GM19468 (cell line): ENCODE data around the gene SLC11A2.
"Not testable (repeated sequence)": the region's sequence is repeated elsewhere in the genome, so short reads cannot be mapped to it uniquely, and the experiment has no call there.

Experiments
- ATAC-seq: cut with Tn5 transposase; IDR thresholded peaks from one replicate; pipeline ENCODE4 v1.9.1; 2021; ENCODE audit warnings: mild to moderate bottlenecking, moderate library complexity, moderate number of reproducible peaks; ENCODE audit not compliant: unreplicated experiment; ENCODE audit errors: extremely low read depth

The SLC11A2 gene

DNA sequence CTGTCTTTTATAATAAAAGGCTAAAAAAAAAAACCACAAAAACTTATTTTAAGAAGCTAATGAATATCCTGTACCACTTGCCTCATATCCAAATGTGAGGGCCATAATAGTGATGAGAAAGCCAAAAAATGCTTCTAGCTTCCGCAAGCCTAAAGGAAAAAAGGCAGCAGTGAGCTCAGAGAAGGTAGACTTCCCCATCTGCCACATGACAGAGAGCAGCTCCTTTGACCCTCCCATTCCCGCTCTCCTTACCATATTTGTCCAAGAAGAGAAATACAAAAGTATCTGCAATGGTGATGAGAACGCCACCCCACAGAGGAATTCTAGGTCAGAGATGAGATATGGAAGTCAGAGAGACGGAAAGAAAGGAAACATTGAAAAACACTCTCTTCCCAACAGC lies 27.1 kb downstream of the SLC11A2 start:
- no peak for ATAC-seq

DNA sequence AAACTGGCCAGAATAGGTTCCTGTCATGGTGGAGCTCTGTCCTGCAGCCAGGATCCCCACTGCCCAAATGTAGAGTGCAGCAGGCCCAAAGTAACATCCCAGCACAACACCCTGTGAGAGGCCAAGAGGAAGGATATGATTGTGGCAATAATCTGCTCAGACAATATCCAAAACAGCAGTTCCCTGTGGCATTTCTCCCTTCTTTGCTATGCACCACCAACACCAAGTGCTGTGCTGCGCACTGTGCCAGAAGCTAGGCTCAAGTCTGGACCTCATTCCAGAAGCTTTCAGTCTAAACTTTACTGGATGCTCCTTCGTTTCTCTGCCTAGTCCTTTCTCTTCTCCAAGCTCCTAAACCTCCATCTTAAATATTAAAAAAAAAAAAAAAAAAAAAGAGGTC lies 33.4 kb downstream of the SLC11A2 start:
- ATAC-seq: no peak

DNA sequence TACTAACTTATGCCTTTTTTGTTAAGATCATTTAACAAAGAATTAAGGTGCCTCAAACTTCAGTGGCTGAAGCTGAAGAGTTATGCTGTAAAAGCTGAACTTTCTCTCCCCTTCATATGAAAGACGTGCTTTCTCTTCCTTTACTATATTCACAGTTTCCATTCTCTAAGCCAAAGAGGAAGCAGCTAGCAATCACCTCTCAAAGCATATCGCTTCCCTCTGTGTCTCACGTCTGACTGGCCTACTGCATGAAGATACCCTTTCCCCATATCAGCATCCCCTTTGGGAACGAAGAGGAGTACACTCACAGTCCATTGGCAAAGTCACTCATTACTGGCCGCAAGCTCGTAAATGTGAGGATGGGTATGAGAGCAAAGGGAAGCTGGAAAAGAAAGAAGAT lies 34.9 kb downstream of the SLC11A2 start:
- ATAC-seq: no peak

DNA sequence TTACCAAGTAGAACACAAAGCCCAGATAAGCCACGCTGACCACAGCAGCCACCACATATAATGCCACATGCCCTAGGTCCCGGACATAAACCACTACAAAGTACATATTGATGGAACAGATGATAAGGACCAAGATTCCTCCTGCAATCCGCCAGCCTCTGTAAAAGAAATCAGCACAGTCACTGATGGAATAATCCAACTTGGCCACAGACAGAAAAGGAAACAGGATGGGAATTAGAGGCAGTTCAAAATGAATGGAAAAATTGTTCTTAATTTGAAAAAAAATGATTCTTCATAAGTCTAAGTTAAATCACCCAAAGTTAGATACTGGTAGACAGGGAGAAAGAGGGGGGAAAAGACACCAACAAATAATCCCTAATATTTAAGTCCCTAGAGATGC lies 35.4 kb downstream of the SLC11A2 start:
- no peak for ATAC-seq

DNA sequence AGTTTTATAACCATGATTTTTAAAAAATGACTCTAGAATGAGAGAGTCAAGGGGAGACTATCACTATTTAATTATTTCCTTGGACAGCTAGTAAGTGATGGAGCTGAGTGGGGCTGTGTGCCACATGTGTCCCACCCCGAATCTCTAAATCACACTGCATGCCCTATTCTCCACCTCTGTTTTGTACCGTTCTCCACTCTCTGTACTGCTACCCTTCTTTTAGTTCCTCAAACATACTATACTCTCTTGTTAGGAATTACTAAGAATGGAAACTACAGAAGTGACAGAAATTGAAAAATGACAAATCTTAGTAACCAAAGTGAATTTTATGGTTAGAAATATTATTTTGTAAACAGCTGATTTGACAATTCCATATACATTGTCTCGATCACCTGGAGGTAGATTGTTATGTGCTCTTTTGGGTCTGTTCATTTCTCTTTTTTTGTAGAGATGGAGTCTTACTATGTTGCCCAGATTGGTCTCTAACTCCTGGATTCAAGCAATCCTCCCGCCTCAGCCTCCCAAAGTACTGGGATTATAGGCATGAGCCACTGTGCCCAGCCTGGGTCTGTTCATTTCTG lies 35.9 kb downstream of the SLC11A2 start:
- ATAC-seq: no peak

DNA sequence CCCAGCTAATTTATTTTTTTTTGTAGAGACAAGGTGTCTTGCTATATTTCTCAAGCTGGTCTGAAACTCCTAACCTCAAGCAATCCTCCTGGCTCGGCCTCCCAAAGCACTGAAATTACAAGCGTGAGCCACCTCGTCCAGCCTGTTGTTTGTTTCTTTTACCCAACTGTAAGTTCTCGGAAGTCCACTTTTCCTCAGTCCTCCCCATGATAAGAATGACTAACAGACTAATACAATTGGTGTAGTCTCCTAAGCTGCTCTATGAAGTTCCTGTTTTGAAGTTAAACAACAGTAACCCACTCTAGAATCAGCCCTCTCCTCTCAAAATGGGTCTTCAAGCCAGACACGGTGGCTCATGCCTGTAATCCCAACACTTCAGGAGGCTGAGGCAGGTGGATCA lies 37.3 kb downstream of the SLC11A2 start:
- ATAC-seq: no peak

DNA sequence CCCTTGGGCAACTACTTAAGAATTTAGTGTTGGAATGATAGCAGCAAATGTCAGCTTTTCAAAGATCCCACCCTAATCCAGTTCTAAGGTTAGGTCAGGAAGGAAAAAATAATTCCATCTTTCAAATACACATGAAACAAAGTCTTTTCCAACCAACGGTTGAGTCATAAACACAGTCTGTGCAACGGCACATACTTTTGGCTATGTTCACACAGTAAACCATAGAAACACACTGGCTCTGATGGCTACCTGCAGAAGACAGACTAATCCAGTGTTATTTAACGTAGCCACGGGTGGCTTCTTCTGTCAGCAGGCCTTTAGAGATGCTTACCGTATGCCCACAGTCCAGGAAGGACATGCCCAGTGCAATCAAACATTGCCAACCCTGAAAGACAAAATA lies 38.1 kb downstream of the SLC11A2 start:
- ATAC-seq: no peak

DNA sequence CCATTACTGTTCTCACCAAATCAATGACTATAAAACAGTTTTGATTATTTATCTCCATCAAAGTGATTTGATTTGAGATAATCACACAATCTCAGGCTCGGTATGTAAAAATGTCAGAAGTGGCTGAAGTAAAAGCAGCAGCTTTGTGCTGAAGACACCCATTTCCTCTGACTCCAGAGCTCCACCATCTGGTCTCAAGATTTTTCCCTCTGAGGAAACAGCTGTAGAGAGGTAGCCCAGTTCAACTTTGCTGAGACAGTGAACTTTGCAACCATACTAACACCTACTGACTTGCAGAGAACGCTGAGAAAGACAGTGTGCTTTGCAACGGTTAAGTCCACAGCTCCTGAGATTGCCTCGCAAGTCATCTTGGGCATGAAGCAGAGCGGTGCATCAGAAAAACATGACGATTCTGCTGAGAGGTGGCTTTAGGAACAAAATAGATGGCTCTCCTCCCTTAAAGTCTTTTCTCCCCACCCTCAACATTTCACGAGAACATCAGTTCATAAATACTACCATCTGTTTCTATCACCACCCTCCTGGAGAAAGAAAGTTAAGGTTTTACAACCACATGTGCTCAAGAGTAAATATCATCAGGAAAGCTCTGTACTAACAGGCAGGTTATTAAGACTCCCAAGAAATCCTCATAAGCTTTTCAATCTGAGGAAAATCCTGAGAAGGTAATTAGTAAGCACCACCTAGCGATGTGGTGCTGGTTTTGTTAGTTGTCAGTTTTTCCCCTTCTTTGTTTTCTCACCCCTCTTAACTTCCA lies 39.0 kb downstream of the SLC11A2 start:
- ATAC-seq: no peak

DNA sequence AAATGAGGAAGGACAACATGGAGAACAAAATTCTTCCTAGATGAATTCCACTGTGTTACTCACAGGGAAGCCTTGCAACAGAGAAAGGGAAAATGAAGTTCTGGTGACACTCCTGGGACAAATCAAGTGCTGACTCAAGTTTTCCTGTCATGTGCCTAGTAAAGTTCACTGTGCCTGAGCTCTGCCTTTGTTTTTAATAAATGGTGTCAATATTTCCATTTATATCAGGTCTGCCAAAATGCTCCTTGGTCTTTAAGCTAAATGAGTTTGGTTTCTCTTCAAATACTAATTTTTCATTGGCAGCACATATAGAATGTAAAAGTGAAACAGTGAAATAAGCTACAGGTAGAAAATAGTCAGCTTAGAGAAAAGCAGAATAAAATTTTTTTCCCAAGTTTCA lies 40.9 kb downstream of the SLC11A2 start:
- no peak for ATAC-seq

DNA sequence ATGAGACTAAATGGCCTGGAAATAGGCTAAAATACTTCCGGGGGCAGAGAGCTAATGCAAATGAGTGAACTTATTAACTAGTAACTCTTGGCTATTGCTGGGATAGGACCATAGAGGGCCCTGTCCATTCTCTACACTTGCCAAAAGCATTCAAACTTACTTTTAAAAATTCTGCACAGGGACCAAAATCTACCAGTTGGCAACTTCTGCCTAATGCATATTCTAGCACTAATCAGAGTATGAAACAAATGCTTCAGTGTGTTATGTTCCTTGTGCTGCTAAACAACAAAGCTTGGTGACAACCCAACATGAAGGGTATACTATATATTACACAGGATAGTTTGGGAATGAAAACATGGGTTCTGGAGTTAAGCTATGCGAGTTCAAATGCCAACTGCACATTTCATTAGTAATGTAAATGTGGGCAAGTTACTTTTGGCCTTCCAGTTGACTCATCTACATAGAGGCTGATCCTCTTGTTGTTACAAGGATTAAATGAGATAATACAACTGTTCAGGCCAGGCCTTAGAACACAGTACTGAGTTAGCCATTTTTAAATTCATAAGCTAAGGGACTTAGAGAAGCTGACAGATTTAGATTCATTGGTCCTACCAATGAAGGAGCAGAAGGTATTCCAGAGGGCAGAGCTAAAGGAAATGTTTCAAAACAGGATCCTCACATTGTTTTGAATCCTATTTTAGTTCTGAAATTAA lies 41.4 kb downstream of the SLC11A2 start:
- no peak for ATAC-seq

DNA sequence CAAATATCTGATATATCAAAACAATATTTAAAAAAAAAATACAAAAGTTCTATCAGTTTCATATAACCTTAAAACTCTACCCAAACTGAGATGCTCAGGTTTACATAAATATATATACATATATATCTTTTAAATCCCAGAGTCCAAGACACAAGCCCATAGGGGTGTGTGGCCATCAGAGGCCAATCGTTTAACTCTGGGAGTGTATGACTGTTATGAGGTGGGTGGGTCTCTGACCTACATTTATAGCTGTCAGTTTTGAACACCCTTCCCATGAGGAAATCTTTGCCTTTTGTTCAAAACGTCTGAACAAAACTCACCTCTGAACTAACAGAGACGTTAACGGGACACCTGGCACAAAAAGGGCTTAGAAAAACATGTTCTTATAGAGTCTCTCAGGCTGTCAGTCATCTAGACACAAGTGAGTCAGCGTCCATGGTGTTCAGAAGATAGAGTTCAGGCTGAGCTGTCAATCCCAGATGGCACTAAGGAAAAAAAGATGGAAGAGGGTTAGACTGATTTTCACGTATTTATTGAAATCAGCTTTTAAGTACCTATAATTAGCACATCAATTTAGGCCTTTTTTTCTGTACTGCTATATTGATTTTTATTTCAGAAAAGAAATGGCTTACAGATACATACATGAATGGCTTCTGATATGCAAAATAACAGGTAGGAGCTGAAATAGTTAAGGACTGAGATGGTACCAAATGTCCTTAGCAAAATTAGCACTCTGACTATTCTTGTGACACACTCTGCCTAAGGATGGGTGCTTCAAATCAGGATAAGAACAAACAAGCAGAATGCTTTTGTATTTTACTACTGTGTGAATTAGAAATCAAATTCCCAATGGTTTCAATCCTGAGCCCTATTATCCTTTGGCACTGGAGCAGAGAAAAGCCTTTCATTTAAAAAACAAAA lies 44.6 kb downstream of the SLC11A2 start:
- no peak for ATAC-seq

DNA sequence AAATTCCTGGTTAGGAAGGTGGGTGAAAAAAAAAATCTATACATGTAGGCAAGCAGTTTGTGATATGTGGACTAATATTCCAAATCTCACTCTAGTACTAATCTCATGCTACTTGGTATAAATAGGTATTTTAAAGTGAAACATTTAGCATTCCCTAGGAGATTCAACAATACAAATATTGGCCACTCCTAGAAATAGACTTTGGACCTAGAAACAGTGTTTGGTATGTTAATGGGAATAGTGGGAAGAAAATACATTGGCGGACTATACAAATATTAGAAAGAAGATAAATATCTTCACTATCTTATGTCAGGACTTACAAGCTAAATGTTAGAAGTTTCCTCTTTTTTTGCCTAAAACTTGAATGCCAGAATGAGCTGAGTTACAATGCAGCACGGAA lies 45.6 kb downstream of the SLC11A2 start:
- no peak for ATAC-seq

DNA sequence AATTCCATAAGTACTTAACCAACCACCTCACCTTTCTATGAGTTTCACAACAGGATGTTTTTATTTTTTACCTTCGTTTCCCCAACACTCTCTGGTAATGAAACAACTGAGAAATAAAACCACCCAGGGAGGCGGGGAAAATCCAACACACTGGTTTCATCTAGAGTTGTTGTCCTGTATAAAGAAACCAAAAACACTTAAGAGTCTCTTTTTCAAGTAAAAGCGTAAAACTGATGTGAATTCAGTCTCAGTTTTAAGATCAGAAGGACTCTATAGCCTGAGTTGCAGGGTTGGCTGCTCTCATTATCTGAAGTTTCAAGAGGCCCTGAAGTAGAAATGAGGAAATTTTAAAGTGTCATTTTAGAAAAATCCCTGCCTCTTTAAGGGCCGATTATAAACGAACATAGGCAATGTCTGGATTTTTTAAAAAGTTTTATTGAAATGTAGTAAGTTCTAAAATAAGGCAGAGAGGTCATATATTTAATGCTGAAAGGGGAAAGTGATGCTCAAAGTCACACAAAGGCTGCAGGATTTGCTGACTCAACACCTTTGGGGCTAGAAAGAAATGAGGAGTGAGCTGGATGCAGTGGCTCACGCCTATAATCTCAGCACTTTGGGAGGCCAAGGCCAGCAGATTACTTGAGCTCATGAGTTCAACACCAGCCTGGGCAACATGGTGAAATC lies 46.7 kb downstream of the SLC11A2 start:
- ATAC-seq: peak; percentile 63

DNA sequence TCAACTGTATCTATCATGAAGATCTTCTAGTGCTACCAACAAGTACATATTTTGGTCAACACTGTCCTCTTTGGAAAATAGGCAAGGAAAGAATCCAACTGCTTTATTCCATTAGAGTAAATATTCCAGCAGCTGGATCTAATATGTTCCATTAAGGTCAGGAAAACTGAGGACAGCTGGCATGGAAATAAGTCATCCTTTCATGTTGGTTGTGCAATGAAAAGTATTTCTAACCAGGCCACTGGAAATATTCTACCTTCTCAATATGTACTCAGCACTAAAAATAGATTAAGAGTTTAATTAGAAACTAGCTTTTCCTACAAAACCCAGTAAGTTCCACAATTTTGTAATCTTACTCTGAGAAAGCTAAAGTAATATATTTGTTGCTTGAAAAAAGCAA lies 54.2 kb downstream of the SLC11A2 start:
- no peak for ATAC-seq

DNA sequence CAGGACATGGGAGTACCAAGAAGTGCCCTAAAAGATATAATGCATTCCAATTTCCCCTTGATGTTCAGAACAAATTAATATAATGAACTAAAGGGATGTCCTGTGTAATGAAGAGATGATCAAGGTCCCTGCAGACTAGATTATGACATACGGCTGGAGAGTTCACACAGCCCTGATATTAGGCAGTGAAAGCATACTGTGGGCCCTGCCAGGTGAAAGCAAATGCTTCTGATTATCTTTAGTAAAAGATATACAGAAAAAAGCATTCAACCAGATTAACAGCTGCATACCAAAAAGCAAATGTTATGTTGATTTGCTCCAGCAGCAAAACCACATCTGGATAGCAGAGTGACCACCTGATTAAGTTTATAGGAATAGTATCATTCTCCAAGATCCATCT lies 61.8 kb downstream of the SLC11A2 start:
- ATAC-seq: no peak

DNA sequence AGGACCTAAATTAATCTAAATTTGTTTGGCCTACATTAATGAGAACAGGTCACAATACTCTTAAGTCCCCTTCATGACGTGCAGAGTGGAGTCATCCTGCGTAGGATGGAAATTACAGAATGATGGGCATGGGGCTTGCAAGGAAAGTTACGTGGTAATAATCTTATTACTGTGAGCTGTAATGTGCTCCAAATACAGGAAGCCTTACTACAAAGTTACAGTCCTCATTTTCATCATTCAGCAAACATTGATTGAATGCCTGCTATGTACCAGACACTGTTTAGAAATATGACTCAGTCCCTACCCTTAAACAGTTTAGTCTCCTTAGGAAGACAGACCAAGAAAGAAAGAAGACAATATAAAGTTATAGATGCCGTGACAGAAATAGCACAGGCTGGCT lies 64.5 kb downstream of the SLC11A2 start:
- ATAC-seq: no peak

DNA sequence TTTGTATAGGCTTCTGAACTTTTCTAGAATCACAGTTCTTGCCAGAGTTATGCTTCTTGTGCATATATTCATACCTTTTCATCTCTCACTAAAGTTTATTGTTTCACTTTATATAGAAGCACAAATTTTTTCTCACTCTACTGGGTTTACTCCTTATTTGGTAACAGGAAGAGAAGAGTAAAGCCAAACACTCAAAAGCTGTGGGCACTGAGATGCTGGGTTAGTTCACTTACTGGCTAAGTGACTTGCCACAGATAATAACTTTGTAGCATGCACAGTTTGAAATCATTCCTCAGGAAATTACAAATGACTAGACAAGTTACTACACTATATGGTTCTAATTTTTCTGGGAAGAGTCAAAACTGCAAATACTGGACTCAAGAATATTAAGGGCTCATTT lies 66.1 kb downstream of the SLC11A2 start:
- ATAC-seq: no peak

DNA sequence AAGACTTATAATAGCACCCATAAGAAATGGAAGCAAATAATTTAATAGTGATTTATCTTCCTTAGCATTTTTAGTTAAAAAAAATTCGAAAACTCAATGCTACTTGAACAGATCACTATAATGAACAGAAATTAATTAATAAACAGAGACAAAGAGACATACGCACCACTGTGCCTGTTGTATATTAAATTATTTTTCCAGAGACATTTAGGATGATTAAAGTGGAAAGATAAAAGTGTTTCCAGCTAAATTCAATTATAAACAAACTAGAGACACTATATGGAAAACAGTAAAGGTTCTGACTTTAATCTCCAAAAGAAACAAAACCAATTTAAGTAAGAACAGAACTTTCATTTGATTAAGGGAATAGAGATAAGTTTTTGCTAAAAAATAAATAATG lies 70.5 kb downstream of the SLC11A2 start:
- no peak for ATAC-seq

DNA sequence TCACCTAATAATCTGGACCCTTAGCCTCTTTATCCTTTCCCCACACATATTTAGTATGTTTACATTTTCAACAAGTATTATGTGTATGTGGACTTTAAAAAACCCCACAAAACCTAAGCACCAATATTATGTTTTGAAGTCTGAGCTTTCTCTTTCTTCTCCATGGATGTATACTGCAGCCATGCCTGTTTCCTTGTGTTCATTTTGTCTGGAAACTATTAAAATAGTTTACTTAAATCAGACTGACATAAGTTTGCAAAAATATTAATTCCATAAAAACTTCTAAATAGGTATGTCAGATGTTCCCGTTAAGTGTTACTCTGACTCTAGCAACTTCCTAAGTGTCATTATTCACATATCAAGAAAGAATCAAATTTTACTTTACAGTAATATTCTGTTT lies 70.9 kb downstream of the SLC11A2 start:
- ATAC-seq: no peak

DNA sequence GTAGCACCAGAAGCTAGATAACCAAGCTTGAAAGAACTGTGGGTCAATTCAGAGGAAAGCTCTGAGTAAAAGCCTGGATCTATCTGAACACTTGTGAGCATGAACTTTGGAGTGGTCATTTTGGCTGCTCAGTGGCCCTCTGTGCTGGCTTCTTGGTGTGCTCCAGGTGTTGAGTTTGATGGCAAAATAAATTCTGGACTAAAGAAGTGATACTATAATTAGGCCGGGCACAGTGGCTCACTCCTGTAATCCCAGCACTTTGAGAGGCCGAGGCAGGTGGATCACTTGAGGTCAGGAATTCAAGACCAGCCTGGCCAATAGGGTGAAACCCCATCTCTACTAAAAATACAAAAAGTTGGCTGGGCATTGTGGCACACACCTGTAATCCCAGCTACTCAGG lies 71.4 kb downstream of the SLC11A2 start:
- not testable (repeated sequence) for ATAC-seq
